Measurements from ENCODE around the gene COBL. TPM values are rescaled to one million over a fixed set of nuclear protein-coding genes. Genes with fewer than 3 reads are reported as not detected.

Gene COBL
- total RNA-seq, 3 donors from 2014 or later: 2.2 to 37.3 (median 16.1) TPM

DNA sequence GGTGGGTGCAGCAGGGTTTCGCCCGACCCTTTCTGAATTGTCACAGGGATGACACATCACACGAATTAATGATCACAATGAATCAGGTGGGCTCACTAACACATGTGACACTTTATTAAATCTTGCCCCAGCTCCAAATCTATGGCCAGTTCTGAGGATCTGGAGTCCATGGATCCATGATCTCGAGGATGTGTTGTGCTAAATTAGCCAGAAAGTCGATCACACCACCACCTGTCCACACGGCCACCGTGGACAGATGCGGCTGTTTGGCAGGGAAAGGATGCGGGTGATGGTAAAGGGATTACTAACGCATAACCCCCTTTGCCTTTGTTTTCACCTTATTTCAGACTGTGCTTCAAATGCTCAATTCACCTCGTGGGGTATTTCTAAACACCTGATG, 96.4 kb downstream of the COBL start:
- no peaks in the 10 kb centered on the region for H3K27me3 ChIP-seq
- H3K9me3 ChIP-seq: no peaks in the 10 kb centered on the region
- no peak overlapping the region for H3K27ac ChIP-seq
- no peaks in the 10 kb centered on the region for H3K4me1 ChIP-seq
- intact Hi-C loops (cut with DNase I; ENCODE audit: low total_unique reads): loop anchor here (1.0 kb wide), 1 partner anchor 22 kb away; no protein-coding TSS in a partner anchor
- no peak overlapping the region for H3K4me3 ChIP-seq
- TF ChIP-seq POLR2A (IDR thresholded peaks at IDR 0.05): no peak
- TF ChIP-seq, protein P1, sequence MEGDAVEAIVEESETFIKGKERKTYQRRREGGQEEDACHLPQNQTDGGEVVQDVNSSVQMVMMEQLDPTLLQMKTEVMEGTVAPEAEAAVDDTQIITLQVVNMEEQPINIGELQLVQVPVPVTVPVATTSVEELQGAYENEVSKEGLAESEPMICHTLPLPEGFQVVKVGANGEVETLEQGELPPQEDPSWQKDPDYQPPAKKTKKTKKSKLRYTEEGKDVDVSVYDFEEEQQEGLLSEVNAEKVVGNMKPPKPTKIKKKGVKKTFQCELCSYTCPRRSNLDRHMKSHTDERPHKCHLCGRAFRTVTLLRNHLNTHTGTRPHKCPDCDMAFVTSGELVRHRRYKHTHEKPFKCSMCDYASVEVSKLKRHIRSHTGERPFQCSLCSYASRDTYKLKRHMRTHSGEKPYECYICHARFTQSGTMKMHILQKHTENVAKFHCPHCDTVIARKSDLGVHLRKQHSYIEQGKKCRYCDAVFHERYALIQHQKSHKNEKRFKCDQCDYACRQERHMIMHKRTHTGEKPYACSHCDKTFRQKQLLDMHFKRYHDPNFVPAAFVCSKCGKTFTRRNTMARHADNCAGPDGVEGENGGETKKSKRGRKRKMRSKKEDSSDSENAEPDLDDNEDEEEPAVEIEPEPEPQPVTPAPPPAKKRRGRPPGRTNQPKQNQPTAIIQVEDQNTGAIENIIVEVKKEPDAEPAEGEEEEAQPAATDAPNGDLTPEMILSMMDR (IDR thresholded peaks at IDR 0.05): no peak
- no peak for TF ChIP-seq POLR2AphosphoS5 (IDR thresholded peaks at IDR 0.05)
- no peaks in the 10 kb centered on the region for H3K36me3 ChIP-seq
- DNase-seq (ENCODE audit: low spot score in 2 of 2): no peak

DNA sequence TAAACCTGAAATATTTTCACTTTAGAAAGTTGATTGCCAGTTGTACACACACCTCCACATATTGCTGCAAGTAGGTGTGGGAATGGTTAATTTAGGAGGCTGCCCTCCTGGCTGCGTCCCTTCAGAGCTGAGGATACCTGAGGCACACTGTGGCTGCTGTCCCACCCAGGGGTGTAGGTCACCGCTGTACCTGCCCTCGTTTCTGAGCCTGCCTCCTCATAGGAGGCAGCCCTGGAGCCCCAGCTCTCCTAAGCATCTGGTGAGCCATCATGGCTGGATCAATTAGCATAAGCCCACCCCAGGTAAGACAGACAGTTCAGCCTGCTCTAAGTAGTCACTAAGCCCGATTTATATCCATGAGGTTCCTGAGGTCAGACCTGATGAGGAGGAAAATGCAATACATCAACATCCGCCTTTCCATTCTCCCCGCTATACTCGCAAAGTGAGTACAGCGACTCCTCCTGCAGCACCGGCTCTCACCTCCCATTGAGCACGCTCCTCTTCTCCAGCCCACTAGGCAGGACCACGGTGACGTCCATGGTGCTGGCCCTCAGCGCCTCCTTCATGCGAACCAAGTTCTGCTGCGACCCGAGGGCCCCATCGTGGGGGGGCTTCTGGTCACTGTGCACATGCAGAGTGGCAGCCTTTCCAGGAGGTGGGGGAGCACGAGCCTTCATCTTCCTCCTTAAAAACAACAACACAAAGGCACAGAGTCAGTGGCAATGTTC, 97.2 kb downstream of the COBL start:
- Histone ChIP-seq H3K36me3 (no peaks in the 10 kb centered on the region), H3K27ac (no peak overlapping the region), H3K27me3 (no peaks in the 10 kb centered on the region), H3K4me3 (no peak overlapping the region), H3K4me1 (no peaks in the 10 kb centered on the region), H3K9me3 (no peaks in the 10 kb centered on the region)
- TF ChIP-seq POLR2AphosphoS5 (IDR thresholded peaks at IDR 0.05): no peak
- TF ChIP-seq POLR2A (IDR thresholded peaks at IDR 0.05): no peak
- TF ChIP-seq, protein P1 (IDR thresholded peaks at IDR 0.05): no peak
- intact Hi-C loops (cut with DNase I; ENCODE audit: low total_unique reads): no loop called here
- no peak for DNase-seq (ENCODE audit: low spot score in 2 of 2)

DNA sequence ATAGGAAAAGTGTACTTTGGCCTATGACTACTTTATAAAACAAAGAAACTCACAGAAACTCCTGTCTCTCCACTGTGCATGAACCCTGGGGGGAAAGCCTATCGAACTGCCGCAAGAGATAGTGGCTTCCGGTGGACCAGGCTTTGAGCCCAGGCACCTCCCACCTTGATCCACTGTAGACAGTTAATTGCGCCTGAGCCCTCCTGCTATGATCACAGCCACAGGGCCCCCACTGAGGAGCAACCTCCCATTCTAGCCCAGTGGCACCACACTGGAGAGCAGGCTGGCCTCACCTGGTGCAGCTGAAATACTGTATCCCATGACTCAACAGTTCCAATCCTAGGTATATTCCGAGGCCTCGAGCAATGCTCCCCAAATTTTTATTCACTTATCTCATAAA, 98.8 kb downstream of the COBL start:
- H3K4me3 ChIP-seq: no peak overlapping the region
- H3K9me3 ChIP-seq: no peaks in the 10 kb centered on the region
- H3K36me3 ChIP-seq: no peaks in the 10 kb centered on the region
- H3K4me1 ChIP-seq: no peaks in the 10 kb centered on the region
- no peaks in the 10 kb centered on the region for H3K27me3 ChIP-seq
- no peak overlapping the region for H3K27ac ChIP-seq
- DNase-seq (ENCODE audit: low spot score in 2 of 2): no peak
- TF ChIP-seq POLR2AphosphoS5 (IDR thresholded peaks at IDR 0.05) (no peak), POLR2A (IDR thresholded peaks at IDR 0.05) (no peak)
- TF ChIP-seq, protein P1 (IDR thresholded peaks at IDR 0.05): no peak
- intact Hi-C loops (cut with DNase I; ENCODE audit: low total_unique reads): no loop called here

DNA sequence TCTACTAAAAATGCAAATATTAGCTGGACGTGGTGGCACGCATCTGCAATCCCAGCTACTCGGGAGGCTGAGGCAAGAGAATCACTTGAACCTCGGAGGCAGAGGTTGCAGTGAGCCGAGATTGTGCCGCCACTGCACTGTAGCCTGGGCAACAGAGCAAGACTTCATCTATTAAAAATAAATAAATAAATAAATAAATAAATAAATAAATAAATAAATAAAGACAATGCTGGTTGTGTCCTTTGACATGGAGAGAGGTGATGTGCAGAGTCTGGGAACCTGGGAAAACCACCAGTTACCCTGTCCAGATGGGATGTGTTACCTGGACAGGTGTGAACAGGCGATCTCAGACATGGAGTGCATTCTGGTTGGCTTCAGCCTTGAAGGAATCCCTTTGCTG, 102.5 kb downstream of the COBL start:
- intact Hi-C loops (cut with DNase I; ENCODE audit: low total_unique reads): no loop called here

DNA sequence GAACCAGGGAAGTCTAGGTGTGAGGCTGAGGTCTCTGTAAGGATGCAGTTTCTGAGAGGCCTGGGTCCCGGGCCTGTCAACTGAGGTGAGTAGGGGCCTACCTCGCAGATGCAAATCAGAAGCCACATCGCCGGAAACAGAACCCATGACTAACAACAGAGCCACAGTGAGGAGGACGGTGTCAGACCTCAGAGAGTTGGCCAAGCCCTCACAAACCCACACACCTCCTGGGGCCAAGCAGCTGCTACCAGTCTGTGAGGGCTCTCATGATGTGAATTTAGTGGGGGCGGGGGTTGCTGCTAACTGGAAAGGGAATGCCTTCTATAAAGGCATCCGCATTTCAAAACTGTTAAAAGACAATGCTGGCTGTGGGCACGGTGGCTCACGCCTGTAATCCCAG, 103.0 kb downstream of the COBL start:
- no peak for DNase-seq (ENCODE audit: low spot score in 2 of 2)
- no peaks in the 10 kb centered on the region for H3K27me3 ChIP-seq
- H3K36me3 ChIP-seq: no peaks in the 10 kb centered on the region
- H3K27ac ChIP-seq: no peak overlapping the region
- H3K4me1 ChIP-seq: no peaks in the 10 kb centered on the region
- TF ChIP-seq, protein P1 (IDR thresholded peaks at IDR 0.05): no peak
- TF ChIP-seq POLR2AphosphoS5 (IDR thresholded peaks at IDR 0.05) (no peak), POLR2A (IDR thresholded peaks at IDR 0.05) (no peak)
- no peaks in the 10 kb centered on the region for H3K9me3 ChIP-seq
- intact Hi-C loops (cut with DNase I; ENCODE audit: low total_unique reads): no loop called here
- H3K4me3 ChIP-seq: no peak overlapping the region

More for the DNA sequence above, 102.5 kb downstream of the COBL start:
- no peak for DNase-seq (ENCODE audit: low spot score in 2 of 2)
- no peaks in the 10 kb centered on the region for H3K9me3 ChIP-seq
- H3K4me3 ChIP-seq: no peak overlapping the region
- no peaks in the 10 kb centered on the region for H3K4me1 ChIP-seq
- no peaks in the 10 kb centered on the region for H3K27me3 ChIP-seq
- H3K27ac ChIP-seq: no peak overlapping the region
- H3K36me3 ChIP-seq: no peaks in the 10 kb centered on the region
- TF ChIP-seq POLR2A (IDR thresholded peaks at IDR 0.05): no peak
- no peak for TF ChIP-seq POLR2AphosphoS5 (IDR thresholded peaks at IDR 0.05)
- TF ChIP-seq, protein P1 (IDR thresholded peaks at IDR 0.05): no peak
